Colonic mucosa (tissue), 4 donors: ENCODE data around the gene RIN3. TPM values are rescaled to one million over a fixed set of nuclear protein-coding genes. Genes with fewer than 3 reads are reported as not detected.

ENCODE experiments used
- DNase-seq: peaks from one replicate; pipeline ENCODE4 v3.0.0-alpha.2; 2020
- H3K27ac ChIP-seq: fragments of 200-600 bp; one replicate; pipeline ENCODE4 v1.8.0; 2021
- H3K27me3 ChIP-seq: fragments of 200-600 bp; one replicate; pipeline ENCODE4 v1.8.0; 2021
- H3K36me3 ChIP-seq: fragments of 200-600 bp; one replicate; pipeline ENCODE4 v1.8.0; 2021
- H3K4me1 ChIP-seq: fragments of 200-600 bp; one replicate; pipeline ENCODE4 v1.8.0; 2021; ENCODE audit warnings: mild to moderate bottlenecking
- H3K4me3 ChIP-seq: fragments of 200-600 bp; one replicate; pipeline ENCODE4 v1.8.0; 2021
- H3K9ac ChIP-seq, 2 donors: one replicate each; pipeline ENCODE4 v1.7.0; 2013; ENCODE audit warnings: control low read depth in 2 of 2, low read depth in 2 of 2, low read length in 2 of 2
- H3K9me3 ChIP-seq: fragments of 200-600 bp; one replicate; pipeline ENCODE4 v1.8.0; 2021
- intact Hi-C: fragments of 100-400 bp; cut with DNase I; formaldehyde crosslinking; loops from one replicate; pipeline ENCODE4 v1.14.1; 2022
- total RNA-seq, 2 donors: library from RNA; stranded (reverse); fragmentation: NEBNext Ultra II Directional in 1 of 2; extraction: Animal tissue kit (Norgen Biotek cat#: 25700) in 1 of 2; gene quantifications; one replicate each; pipeline ENCODE4 v1.2.1, GENCODE V29; 2021
- TF ChIP-seq, protein P1 (sequence below): fragments of 200-600 bp; IDR thresholded peaks from one replicate; pipeline ENCODE4 v1.8.0; 2022; ENCODE audit warnings: antibody characterized with exemption, mild to moderate bottlenecking
- donor health status: healthy.
- donor health status: DM: no; HTN: no; CAD: no.
- donor health status: DM: no; HTN: no; CAD: no.

The RIN3 gene, protein sequence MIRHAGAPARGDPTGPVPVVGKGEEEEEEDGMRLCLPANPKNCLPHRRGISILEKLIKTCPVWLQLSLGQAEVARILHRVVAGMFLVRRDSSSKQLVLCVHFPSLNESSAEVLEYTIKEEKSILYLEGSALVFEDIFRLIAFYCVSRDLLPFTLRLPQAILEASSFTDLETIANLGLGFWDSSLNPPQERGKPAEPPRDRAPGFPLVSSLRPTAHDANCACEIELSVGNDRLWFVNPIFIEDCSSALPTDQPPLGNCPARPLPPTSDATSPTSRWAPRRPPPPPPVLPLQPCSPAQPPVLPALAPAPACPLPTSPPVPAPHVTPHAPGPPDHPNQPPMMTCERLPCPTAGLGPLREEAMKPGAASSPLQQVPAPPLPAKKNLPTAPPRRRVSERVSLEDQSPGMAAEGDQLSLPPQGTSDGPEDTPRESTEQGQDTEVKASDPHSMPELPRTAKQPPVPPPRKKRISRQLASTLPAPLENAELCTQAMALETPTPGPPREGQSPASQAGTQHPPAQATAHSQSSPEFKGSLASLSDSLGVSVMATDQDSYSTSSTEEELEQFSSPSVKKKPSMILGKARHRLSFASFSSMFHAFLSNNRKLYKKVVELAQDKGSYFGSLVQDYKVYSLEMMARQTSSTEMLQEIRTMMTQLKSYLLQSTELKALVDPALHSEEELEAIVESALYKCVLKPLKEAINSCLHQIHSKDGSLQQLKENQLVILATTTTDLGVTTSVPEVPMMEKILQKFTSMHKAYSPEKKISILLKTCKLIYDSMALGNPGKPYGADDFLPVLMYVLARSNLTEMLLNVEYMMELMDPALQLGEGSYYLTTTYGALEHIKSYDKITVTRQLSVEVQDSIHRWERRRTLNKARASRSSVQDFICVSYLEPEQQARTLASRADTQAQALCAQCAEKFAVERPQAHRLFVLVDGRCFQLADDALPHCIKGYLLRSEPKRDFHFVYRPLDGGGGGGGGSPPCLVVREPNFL
- 10 to 100 TPM; 18.4 to 23.2 TPM for total RNA-seq

DNA sequence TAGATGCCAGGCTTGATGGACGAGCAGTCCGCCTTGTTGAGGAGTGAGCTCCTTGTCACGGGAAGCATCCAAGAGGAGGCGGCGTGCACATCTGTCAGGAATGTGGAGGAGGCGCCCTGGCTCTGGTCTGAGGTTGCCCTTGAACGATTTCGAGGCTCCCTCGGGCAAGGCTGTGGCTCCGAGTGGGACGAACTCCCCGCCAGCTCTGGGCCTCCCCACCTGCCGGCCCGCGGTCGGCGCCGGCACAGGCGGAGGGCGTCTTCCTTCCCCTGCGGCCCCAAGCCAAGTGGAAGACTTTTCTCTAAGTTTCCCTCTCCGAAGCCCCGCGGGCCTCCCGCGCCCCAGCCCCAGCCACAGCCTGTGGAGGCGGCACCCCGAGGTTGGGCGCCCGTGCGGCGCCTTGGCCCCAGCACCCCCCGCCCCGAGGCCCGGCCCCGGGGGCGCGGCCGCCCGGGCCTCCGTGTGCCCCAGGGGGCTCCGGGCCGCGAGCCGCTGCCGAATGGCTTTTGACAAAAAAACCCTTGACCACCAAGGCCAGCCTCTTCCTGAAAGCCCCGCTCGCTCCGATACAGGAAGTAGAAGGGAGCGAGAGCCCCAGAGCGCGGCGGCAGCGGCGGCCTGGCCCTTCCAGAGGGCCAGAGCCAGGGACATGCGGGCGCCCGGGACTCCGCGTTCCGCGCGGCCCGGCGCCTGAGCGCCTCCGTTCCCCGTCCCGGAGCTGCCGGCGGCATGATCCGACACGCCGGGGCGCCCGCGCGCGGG lies at the start of gene RIN3:
Gene RIN3 (plus strand): TSS at position 578 of the 762 bp plus-strand sequence. CDS start 152 bp downstream, at position 730.
- H3K4me1 ChIP-seq = peaks cover 10% of the 10 kb centered on the region
- H3K27ac ChIP-seq = peak within 1 kb of the TSS; percentile 82
- peak; percentile 52 for DNase-seq
- TF ChIP-seq, protein P1, sequence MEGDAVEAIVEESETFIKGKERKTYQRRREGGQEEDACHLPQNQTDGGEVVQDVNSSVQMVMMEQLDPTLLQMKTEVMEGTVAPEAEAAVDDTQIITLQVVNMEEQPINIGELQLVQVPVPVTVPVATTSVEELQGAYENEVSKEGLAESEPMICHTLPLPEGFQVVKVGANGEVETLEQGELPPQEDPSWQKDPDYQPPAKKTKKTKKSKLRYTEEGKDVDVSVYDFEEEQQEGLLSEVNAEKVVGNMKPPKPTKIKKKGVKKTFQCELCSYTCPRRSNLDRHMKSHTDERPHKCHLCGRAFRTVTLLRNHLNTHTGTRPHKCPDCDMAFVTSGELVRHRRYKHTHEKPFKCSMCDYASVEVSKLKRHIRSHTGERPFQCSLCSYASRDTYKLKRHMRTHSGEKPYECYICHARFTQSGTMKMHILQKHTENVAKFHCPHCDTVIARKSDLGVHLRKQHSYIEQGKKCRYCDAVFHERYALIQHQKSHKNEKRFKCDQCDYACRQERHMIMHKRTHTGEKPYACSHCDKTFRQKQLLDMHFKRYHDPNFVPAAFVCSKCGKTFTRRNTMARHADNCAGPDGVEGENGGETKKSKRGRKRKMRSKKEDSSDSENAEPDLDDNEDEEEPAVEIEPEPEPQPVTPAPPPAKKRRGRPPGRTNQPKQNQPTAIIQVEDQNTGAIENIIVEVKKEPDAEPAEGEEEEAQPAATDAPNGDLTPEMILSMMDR = no peak
- no peaks in the 10 kb centered on the region for H3K27me3 ChIP-seq
- peak within 1 kb of the TSS; percentile 84 for H3K4me3 ChIP-seq
- H3K9me3 ChIP-seq = no peaks in the 10 kb centered on the region
- peak within 1 kb of the TSS; percentile 86 to 97 for H3K9ac ChIP-seq
- H3K36me3 ChIP-seq = no peaks in the 10 kb centered on the region
- intact Hi-C loops = no loop called here

DNA sequence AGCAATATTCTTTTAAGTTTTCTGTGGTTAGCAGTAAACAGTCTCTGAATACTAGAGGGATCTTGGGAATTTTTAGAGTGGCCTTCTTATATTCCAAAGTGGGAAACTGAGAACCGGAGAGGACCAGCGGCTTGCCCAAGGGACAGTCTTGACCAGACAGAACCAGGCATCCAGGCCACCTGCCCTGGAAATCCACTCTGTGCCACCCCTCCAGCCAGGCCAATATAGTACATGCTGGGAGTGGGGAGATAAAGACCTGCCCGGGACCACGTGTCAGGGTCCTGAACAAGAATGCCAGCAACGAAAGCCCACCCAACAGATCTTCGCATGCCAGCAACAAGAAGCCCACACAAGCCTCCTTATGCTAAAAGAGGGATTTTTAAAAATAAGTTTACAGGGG lies 49.4 kb upstream of the RIN3 start:
- no peak overlapping the region for H3K9ac ChIP-seq
- no peak overlapping the region for H3K4me3 ChIP-seq
- intact Hi-C loops = no loop called here
- no peak for DNase-seq
- H3K4me1 ChIP-seq = no peaks in the 10 kb centered on the region
- TF ChIP-seq, protein P1 = no peak
- H3K36me3 ChIP-seq = no peaks in the 10 kb centered on the region
- H3K27ac ChIP-seq = no peak overlapping the region
- no peaks in the 10 kb centered on the region for H3K9me3 ChIP-seq
- H3K27me3 ChIP-seq = no peaks in the 10 kb centered on the region

DNA sequence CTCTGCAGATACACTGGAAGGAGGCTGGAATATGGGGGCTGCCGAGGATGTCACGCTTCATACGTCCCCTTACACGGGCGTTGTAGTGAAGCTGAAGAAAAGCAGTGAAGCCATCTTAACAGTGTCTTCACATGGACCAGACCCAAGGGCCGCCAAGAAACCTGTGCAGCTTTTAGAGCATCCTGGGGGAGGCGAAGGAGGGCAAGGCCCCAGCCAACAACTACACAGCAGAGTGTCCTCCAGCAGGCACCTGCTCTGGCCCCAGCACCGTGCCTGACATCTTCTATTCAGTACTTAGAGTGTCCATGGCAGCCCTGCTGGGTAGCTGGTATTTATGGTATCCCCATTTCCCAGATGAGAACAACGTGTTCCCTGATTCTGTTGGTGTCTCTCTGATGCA lies 48.9 kb upstream of the RIN3 start:
- Histone ChIP-seq H3K4me1 (no peaks in the 10 kb centered on the region), H3K4me3 (no peak overlapping the region), H3K27me3 (no peaks in the 10 kb centered on the region), H3K27ac (no peak overlapping the region), H3K9me3 (no peaks in the 10 kb centered on the region), H3K36me3 (no peaks in the 10 kb centered on the region), H3K9ac (no peak overlapping the region)
- no peak for DNase-seq
- TF ChIP-seq, protein P1 = no peak
- intact Hi-C loops = no loop called here

DNA sequence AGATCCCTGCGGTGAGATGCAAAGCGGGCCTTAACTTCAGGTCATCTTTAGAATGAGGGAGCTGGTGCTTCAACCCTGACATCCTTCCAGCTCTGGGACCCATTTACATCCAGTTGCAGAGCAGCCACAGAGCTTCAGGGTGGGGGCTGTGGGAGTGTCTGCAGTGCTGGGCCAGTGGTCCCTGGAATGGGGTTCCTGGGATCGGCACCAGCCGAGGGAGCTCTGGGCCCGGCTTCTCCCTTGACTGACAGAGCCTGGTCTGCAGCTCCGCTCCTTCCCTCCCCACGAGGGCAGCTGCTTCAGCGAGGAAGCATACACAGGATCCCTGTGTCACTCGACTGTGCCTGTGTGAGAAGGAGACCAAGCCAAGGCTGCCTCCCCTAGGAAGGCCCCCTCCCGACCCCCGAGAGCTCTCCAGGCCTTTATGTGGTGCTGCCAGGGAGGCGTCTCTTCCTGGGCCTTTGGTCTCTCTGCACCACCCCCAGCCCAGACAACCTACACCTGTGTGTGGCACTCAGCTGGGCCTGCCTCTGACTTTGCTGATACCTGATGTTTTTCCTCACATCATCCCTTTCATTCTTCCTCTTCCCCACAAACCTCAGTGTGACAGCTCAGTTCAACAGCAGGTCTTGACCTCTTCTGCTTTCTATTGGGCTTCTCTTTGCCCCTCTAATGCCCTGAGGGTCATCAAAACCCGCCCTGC lies 48.1 kb upstream of the RIN3 start:
- intact Hi-C loops = no loop called here
- Histone ChIP-seq H3K27ac (no peak overlapping the region), H3K4me3 (no peak overlapping the region), H3K27me3 (no peaks in the 10 kb centered on the region), H3K36me3 (no peaks in the 10 kb centered on the region), H3K9me3 (no peaks in the 10 kb centered on the region), H3K4me1 (no peaks in the 10 kb centered on the region), H3K9ac (no peak overlapping the region)
- TF ChIP-seq, protein P1 = no peak
- no peak for DNase-seq
